H1 (cell line): ENCODE results near the gene CGNL1. TPM values are rescaled to one million over a fixed set of nuclear protein-coding genes. Genes with fewer than 3 reads are reported as not detected.

Experiments used
- BRCA1 ChIP-seq: IDR thresholded peaks from 2 replicates; pipeline ENCODE4 v1.6.1; 2012; ENCODE audit warnings: low read depth, low read length, improper control_type of control experiment
- CHD7 ChIP-seq: fragments of 300-600 bp; sonication (generic); IDR thresholded peaks from 2 replicates; pipeline ENCODE4 v1.7.1; 2012; ENCODE audit warnings: low read length, moderate library complexity, mild to moderate bottlenecking, inconsistent platforms; ENCODE audit not compliant: insufficient replicate concordance
- CTCF ChIP-seq, 3 experiments: IDR thresholded peaks; 1 replicate in 2 of 3; 2 replicates in 1 of 3; pipeline versions ENCODE4 v1.5.1 to v1.6.1; 2011; ENCODE audit warnings: low read length in 3 of 3, mild to moderate bottlenecking in 3 of 3, inconsistent platforms in 2 of 3, low read depth in 1 of 3, moderate library complexity in 1 of 3; ENCODE audit not compliant: insufficient read depth in 1 of 3; ENCODE audit errors: control extremely low read depth in 1 of 3
- SRF ChIP-seq: IDR thresholded peaks from 2 replicates; pipeline ENCODE4 v1.6.1; 2011; ENCODE audit warnings: mild to moderate bottlenecking, low read depth, low read length, moderate library complexity
- polyA plus RNA-seq, 7 experiments: library from polyadenylated mRNA; depleted of rRNA in 3 of 7; stranded (reverse) in 5 of 7; unstranded in 2 of 7; fragments of >200 nt in 5 of 7; fragments of 200-250 nt in 2 of 7; gene quantifications; 1 replicate in 5 of 7; 2 replicates in 1 of 7; 4 replicates in 1 of 7; pipeline versions ENCODE4 v1.2.1 to v1.2.3, GENCODE V29; 2011 to 2013; ENCODE audit warnings: missing spikeins in 2 of 7, mixed read lengths in 2 of 7
- total RNA-seq: library from RNA; stranded (reverse); fragmentation: NEBNext Ultra II Directional; extraction: Animal tissue kit (Norgen Biotek cat#: 25700); gene quantifications from 2 replicates; pipeline ENCODE4 v1.2.1, GENCODE V29; 2021

The CGNL1 gene
- total and polyA plus RNA-seq, 2 of the 8 experiments (the other 6 are each of a cell fraction or from before 2014, with no cell fraction given), result 21.8 to 75.6 TPM

GRCh38 chr15:57425842-57426241 lies 49.5 kb downstream of the CGNL1 start (continued):
- TF ChIP-seq CHD7 (no peak), BRCA1 (no peak), CTCF (IDR thresholded peaks at IDR 0.05; ENCODE audit: control extremely low read depth in 1 of 3, insufficient read depth in 1 of 3, low read depth in 1 of 3, low read length in 3 of 3) (no peak), SRF (no peak)
- TF ChIP-seq, all 59 proteins: peak for 0
